Measurements from ENCODE around the gene GRXCR2. TPM values are rescaled to one million over a fixed set of nuclear protein-coding genes. Genes with fewer than 3 reads are reported as not detected.

The GRXCR2 gene
- total and polyA plus RNA-seq, 2 of the 13 experiments (the other 11 are each of a cell fraction or from before 2014, with no cell fraction given) = not detected

GRCh38 chr5:145825751-145826180, 47.0 kb downstream of the GRXCR2 start (continued):
- TF ChIP-seq CTCF (CRISPR knock-in tag; IDR thresholded peaks at IDR 0.05) = peak; percentile 72
- TF ChIP-seq JUN (CRISPR knock-in tag; IDR thresholded peaks at IDR 0.05) = no peak
- TF ChIP-seq ZFP91 (CRISPR knock-in tag; IDR thresholded peaks at IDR 0.05; ENCODE audit: borderline replicate concordance) = no peak
- TF ChIP-seq ZKSCAN8 (CRISPR knock-in tag; IDR thresholded peaks at IDR 0.05; ENCODE audit: borderline replicate concordance) = no peak
- no peak for TF ChIP-seq ZNF326 (CRISPR knock-in tag; IDR thresholded peaks at IDR 0.05; ENCODE audit: borderline replicate concordance)
- TF ChIP-seq ZNF609 (CRISPR knock-in tag; IDR thresholded peaks at IDR 0.05; ENCODE audit: borderline replicate concordance) = no peak
- no peak for TF ChIP-seq ZNF207 (IDR thresholded peaks at IDR 0.05; ENCODE audit: borderline replicate concordance)
- no peak for TF ChIP-seq KDM6A (CRISPR knock-in tag; IDR thresholded peaks at IDR 0.05; ENCODE audit: low read depth)
- TF ChIP-seq HMGXB4 (CRISPR knock-in tag; IDR thresholded peaks at IDR 0.05; ENCODE audit: borderline replicate concordance in 1 of 2, low read depth in 1 of 2) = peak in 1 of 2 experiments; percentile 29; a peak in 1 of 4 replicates
- no peak for TF ChIP-seq LRRFIP1 (CRISPR knock-in tag; conservative IDR thresholded peaks at IDR 0.05)
- no peak for TF ChIP-seq ZNF879 (CRISPR knock-in tag; IDR thresholded peaks at IDR 0.05)
- TF ChIP-seq ZNF274 (CRISPR knock-in tag; IDR thresholded peaks at IDR 0.05) = no peak
- TF ChIP-seq NCOA1 (CRISPR knock-in tag; IDR thresholded peaks at IDR 0.05) = no peak
